PC-3 (cell line): ENCODE measurements around the gene KLHL14. TPM values are rescaled to one million over a fixed set of nuclear protein-coding genes. Genes with fewer than 3 reads are reported as not detected.

Source experiments
- ATAC-seq: fragments of 200-7000 bp; cut with Tn5 transposase; 2 replicates; pipeline ENCODE4 v1.9.1; 2020; ENCODE audit warnings: mild to moderate bottlenecking, moderate library complexity
- BruUV-seq: library from RNA; stranded (reverse); fragments of 400-500 nt; replicated peaks from 2 replicates; lab custom pipeline; 2021; lab: Mats Ljungman, UMichigan
- CTCF ChIA-PET: fragments of 300-600 bp; sonication (Branson Sonifier 250); formaldehyde crosslinking; loops from one replicate; lab custom pipeline; 2022; ENCODE audit warnings: antibody characterized with exemption; lab: Charles Lee
- POLR2A ChIA-PET: fragments of 300-600 bp; sonication (Branson Sonifier 250); formaldehyde crosslinking; loops from one replicate; lab custom pipeline; 2022; ENCODE audit warnings: antibody characterized with exemption; ENCODE audit not compliant: unreplicated experiment; lab: Charles Lee
- DNase-seq: peaks from one replicate; pipeline ENCODE4 v3.0.0-alpha.2; 2015
- H2AFZ ChIP-seq: fragments of 300-600 bp; sonication (generic); 2 replicates; pipeline ENCODE4 v1.6.0; 2016; ENCODE audit warnings: antibody characterized with exemption, low read length
- H3F3A ChIP-seq: fragments of 300-600 bp; sonication (generic); one replicate; pipeline ENCODE4 v1.6.0; 2017; ENCODE audit warnings: antibody characterized with exemption, low read length, control low read depth, mild to moderate bottlenecking; ENCODE audit not compliant: unreplicated experiment
- H3K27ac ChIP-seq: fragments of 300-600 bp; sonication (generic); 2 replicates; pipeline ENCODE4 v1.5.1; 2016; ENCODE audit warnings: mild to moderate bottlenecking, low read length
- H3K27me3 ChIP-seq: fragments of 300-600 bp; sonication (generic); 2 replicates; pipeline ENCODE4 v1.6.1; 2016; ENCODE audit warnings: low read length, mixed read lengths
- H3K36me3 ChIP-seq: fragments of 300-600 bp; sonication (generic); 2 replicates; pipeline ENCODE4 v1.6.1; 2016; ENCODE audit warnings: low read depth, mixed run types, low read length, mixed read lengths
- H3K4me1 ChIP-seq: fragments of 300-600 bp; sonication (generic); 2 replicates; pipeline ENCODE4 v1.5.1; 2016; ENCODE audit warnings: low read length; ENCODE audit not compliant: insufficient read depth
- H3K4me2 ChIP-seq: fragments of 300-600 bp; sonication (generic); 2 replicates; pipeline ENCODE4 v1.6.0; 2016; ENCODE audit warnings: low read length
- H3K4me3 ChIP-seq: fragments of 300-600 bp; sonication (generic); 2 replicates; pipeline ENCODE4 v1.5.1; 2016; ENCODE audit warnings: mild to moderate bottlenecking, low read length, mixed read lengths
- H3K79me2 ChIP-seq: fragments of 300-600 bp; sonication (generic); 2 replicates; pipeline ENCODE4 v1.6.1; 2017; ENCODE audit warnings: low read length, mixed read lengths
- H3K9ac ChIP-seq: fragments of 300-600 bp; sonication (generic); 2 replicates; pipeline ENCODE4 v1.6.0; 2016; ENCODE audit warnings: mild to moderate bottlenecking, low read length
- H3K9me2 ChIP-seq: fragments of 300-600 bp; sonication (generic); replicated peaks from 2 replicates; pipeline ENCODE4 v1.6.1; 2016; ENCODE audit warnings: mixed run types, low read length, mixed read lengths
- H3K9me3 ChIP-seq: fragments of 300-600 bp; sonication (generic); 2 replicates; pipeline ENCODE4 v1.6.1; 2016; ENCODE audit warnings: low read length, mixed read lengths
- H4K20me1 ChIP-seq: fragments of 300-600 bp; sonication (generic); 2 replicates; pipeline ENCODE4 v1.6.1; 2016; ENCODE audit warnings: low read length, mixed read lengths
- EZH2 ChIP-seq: fragments of 300-600 bp; sonication (generic); IDR thresholded peaks from one replicate; pipeline ENCODE4 v1.6.1; 2017; ENCODE audit warnings: antibody characterized with exemption, mild to moderate bottlenecking, low read length; ENCODE audit not compliant: unreplicated experiment
- EZH2phosphoT487 ChIP-seq: fragments of 300-600 bp; sonication (generic); IDR thresholded peaks from 2 replicates; pipeline ENCODE4 v1.6.1; 2018; ENCODE audit warnings: mild to moderate bottlenecking, antibody characterized with exemption, low read length, borderline replicate concordance
- intact Hi-C: fragments of 100-400 bp; cut with micrococcal nuclease; formaldehyde crosslinking; loops from 2 replicates; pipeline ENCODE4 v1.9.0; 2023
- total RNA-seq: library from RNA; depleted of rRNA; stranded (reverse); fragments of >200 nt; gene quantifications from 2 replicates; pipeline ENCODE4 v1.2.3, GENCODE V29; 2014
- TF ChIP-seq, protein P1 (sequence below): fragments of 300-600 bp; sonication (generic); conservative IDR thresholded peaks from 2 replicates; pipeline ENCODE4 v1.5.1; 2017; ENCODE audit warnings: antibody characterized with exemption, low read depth, mild to moderate bottlenecking, low read length

Gene KLHL14
- total RNA-seq, 1 experiment from 2014 or later = not detected

DNA sequence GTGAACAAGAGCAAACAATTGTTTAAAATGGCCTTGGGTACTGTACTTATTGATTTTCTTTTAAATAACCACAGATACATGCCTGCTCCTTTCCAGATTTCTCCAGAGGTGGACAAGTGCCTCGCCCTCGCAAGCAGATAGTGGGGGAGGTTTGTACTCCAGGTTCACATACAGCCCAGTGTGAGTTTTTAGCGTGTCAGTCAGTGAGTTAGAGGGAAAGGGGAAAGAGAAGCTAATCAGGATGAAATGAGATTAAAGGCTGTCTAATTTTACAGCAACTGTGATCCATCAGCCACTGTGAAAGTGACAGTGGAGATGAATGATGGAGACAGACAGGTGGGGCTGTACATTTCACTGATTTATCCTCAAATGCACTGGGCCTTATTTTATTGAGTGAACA lies 74.7 kb downstream of the KLHL14 start:
- Histone ChIP-seq H3K4me2 (no peak overlapping the region), H3K79me2 (no peaks in the 10 kb centered on the region), H3K27me3 (no peaks in the 10 kb centered on the region), H3K9me2 (no peaks in the 10 kb centered on the region), H4K20me1 (no peaks in the 10 kb centered on the region), H3F3A (no peaks in the 10 kb centered on the region), H2AFZ (no peak overlapping the region), H3K4me3 (no peak overlapping the region), H3K36me3 (no peaks in the 10 kb centered on the region), H3K4me1 (no peaks in the 10 kb centered on the region; the same call in 1 of the 2 replicates), H3K9ac (no peak overlapping the region), H3K9me3 (no peaks in the 10 kb centered on the region), H3K27ac (no peak overlapping the region)
- ATAC-seq = no peak
- POLR2A ChIA-PET = no interaction called here
- CTCF ChIA-PET = no interaction called here
- TF ChIP-seq, protein P1, sequence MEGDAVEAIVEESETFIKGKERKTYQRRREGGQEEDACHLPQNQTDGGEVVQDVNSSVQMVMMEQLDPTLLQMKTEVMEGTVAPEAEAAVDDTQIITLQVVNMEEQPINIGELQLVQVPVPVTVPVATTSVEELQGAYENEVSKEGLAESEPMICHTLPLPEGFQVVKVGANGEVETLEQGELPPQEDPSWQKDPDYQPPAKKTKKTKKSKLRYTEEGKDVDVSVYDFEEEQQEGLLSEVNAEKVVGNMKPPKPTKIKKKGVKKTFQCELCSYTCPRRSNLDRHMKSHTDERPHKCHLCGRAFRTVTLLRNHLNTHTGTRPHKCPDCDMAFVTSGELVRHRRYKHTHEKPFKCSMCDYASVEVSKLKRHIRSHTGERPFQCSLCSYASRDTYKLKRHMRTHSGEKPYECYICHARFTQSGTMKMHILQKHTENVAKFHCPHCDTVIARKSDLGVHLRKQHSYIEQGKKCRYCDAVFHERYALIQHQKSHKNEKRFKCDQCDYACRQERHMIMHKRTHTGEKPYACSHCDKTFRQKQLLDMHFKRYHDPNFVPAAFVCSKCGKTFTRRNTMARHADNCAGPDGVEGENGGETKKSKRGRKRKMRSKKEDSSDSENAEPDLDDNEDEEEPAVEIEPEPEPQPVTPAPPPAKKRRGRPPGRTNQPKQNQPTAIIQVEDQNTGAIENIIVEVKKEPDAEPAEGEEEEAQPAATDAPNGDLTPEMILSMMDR = no peak
- no TSS peak for BruUV-seq
- intact Hi-C loops = no loop called here
- no peak for DNase-seq

DNA sequence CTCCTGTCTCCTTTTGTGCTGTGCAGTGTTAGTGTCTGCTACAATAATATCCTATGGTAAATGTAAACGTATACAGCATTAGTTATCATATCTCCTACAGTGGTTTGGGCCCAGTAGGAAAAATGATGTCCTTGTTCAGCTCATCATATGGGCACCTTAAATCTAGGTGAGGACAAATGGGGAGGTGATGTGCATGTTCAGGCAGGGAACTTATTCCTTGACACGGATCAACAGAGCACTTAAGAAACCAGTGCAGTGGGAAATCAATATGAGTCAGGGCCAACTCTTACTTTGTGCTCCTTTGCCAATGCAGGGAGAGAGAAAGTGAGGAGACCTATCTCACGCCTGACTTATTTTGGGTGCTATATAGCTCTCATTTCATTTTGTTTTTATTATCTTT lies 76.4 kb downstream of the KLHL14 start:
- H3F3A ChIP-seq = no peaks in the 10 kb centered on the region
- ChIA-PET CTCF (no interaction called here), POLR2A (no interaction called here)
- no peaks in the 10 kb centered on the region for H3K36me3 ChIP-seq
- H3K4me1 ChIP-seq = no peaks in the 10 kb centered on the region; the same call in 1 of the 2 replicates
- BruUV-seq = no TSS peak
- H3K9me2 ChIP-seq = no peaks in the 10 kb centered on the region
- ATAC-seq (no peak), DNase-seq (no peak)
- no peak overlapping the region for H3K4me2 ChIP-seq
- H3K79me2 ChIP-seq = no peaks in the 10 kb centered on the region
- intact Hi-C loops = no loop called here
- H3K9me3 ChIP-seq = no peaks in the 10 kb centered on the region
- H3K27ac ChIP-seq = no peak overlapping the region
- H3K9ac ChIP-seq = no peak overlapping the region
- no peak for TF ChIP-seq EZH2phosphoT487
- TF ChIP-seq EZH2 = no peak
- TF ChIP-seq, protein P1 = no peak
- no peaks in the 10 kb centered on the region for H3K27me3 ChIP-seq
- no peak overlapping the region for H2AFZ ChIP-seq
- no peaks in the 10 kb centered on the region for H4K20me1 ChIP-seq
- H3K4me3 ChIP-seq = no peak overlapping the region

DNA sequence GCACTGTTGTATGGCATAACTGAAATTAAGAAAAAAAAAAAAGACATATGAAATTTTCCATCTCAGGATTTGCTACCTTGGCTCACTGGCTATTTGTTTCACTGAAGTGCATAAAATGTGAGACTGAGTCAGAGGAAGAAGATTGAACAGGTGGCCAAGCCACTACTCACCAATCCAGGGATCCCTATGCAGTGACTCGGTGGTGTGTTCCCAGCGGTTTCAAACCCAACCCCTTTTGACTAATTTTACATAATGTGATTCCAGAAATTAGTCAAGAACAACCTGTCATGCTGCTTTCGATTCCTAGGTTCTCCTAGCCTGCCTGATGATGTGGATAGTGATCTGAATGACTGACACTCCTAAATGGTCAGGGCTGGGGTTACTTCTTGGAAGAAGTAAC lies 77.3 kb downstream of the KLHL14 start:
- intact Hi-C loops = no loop called here
- CTCF ChIA-PET = interaction anchor here (0.6 kb wide), 1 partner anchor 332 kb away, joined by 3 read pairs; no protein-coding TSS in a partner anchor
- no peaks in the 10 kb centered on the region for H3K79me2 ChIP-seq

More for the DNA sequence above, 77.3 kb downstream of the KLHL14 start:
- Histone ChIP-seq H3K4me2 (no peak overlapping the region), H2AFZ (no peak overlapping the region), H3K9me3 (no peaks in the 10 kb centered on the region), H4K20me1 (no peaks in the 10 kb centered on the region), H3F3A (no peaks in the 10 kb centered on the region), H3K27me3 (no peaks in the 10 kb centered on the region), H3K9me2 (no peaks in the 10 kb centered on the region), H3K9ac (no peak overlapping the region), H3K4me1 (no peaks in the 10 kb centered on the region; the same call in 1 of the 2 replicates), H3K27ac (no peak overlapping the region), H3K4me3 (no peak overlapping the region), H3K36me3 (no peaks in the 10 kb centered on the region)
- peak; percentile 3 for DNase-seq
- no peak for ATAC-seq
- TF ChIP-seq, protein P1 = no peak
- TF ChIP-seq EZH2phosphoT487 (no peak), EZH2 (no peak)
- no TSS peak for BruUV-seq
- POLR2A ChIA-PET = no interaction called here
